Measurements from ENCODE around the gene SORBS2. TPM values are rescaled to one million over a fixed set of nuclear protein-coding genes. Genes with fewer than 3 reads are reported as not detected.

The SORBS2 gene
- total RNA-seq, 4 donors from 2014 or later, result 21.5 to 103 (median 64.8) TPM

DNA sequence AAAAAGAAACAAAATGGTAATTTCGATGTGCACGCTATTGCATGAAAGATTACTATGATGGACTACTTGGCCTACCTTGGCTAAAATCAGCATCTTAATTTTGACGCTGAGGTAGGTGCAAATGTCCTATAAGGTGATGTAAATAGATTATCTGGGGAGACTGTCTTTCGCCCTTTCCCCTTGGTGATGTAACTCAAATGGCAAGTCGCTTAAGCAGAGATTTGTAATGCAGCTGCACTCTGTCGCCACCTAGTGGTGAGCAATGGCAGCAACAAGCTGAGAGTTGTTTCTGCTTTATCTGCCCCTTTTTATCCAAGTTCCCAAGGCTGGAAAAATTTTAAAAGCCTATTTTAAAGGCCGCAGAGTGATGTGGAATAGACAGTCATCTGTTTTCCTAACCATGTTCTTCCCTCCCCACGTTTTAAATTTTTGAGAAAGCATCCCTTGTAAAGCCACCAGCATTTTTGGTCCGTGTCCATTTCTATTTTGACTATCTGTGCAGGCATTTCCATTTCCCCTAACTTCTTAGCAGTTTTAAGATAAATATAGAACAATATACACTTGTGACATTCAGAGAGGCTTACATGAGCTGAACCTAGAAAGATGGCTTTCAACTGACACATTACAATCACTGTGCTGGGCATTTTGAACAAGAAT is 214.3 kb downstream of the SORBS2 start:
- peak; percentile 71 for DNase-seq (ENCODE audit: low spot score)
- peak; percentile 77 for ATAC-seq (ENCODE audit: low FRiP score)
- TF ChIP-seq, protein P1, sequence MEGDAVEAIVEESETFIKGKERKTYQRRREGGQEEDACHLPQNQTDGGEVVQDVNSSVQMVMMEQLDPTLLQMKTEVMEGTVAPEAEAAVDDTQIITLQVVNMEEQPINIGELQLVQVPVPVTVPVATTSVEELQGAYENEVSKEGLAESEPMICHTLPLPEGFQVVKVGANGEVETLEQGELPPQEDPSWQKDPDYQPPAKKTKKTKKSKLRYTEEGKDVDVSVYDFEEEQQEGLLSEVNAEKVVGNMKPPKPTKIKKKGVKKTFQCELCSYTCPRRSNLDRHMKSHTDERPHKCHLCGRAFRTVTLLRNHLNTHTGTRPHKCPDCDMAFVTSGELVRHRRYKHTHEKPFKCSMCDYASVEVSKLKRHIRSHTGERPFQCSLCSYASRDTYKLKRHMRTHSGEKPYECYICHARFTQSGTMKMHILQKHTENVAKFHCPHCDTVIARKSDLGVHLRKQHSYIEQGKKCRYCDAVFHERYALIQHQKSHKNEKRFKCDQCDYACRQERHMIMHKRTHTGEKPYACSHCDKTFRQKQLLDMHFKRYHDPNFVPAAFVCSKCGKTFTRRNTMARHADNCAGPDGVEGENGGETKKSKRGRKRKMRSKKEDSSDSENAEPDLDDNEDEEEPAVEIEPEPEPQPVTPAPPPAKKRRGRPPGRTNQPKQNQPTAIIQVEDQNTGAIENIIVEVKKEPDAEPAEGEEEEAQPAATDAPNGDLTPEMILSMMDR (IDR thresholded peaks at IDR 0.05), result peak in 2 of 3 donors; percentile 78 to 95

DNA sequence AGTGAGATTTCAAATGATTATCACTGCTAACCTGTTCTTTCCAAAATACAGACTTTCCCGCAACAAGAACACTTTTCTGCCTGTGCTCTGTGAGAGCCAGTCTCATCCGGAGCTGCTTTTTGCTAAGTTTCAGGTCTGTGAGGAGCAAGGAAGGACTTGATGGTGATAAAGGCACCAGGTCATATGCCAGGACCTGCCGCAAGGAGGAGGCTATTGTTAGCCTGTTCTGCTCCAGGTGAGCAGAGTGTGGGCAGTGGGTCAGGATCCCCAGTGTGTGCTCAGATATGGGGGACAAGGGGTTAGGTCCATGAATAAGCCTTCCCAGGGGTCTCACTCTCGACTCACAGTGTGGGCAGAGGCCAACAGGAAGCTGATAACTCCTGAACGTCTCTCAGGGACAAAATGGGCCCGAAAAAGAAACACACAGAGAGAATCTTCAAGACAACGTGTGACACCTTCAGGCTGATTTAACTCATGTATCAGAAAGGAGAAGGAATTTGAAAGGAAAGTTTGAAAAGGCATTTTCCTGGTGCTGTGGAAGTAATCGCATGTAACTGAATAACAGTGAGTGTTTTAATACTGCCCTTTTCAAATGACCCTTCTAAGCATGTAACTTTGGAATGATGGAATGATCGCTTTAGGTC is 219.0 kb downstream of the SORBS2 start:
- DNase-seq (ENCODE audit: low spot score) (no peak), ATAC-seq (ENCODE audit: low FRiP score) (no peak)
- TF ChIP-seq, protein P1 (IDR thresholded peaks at IDR 0.05), result no peak

GRCh38 chr4:185592438-185592837 is 219.6 kb downstream of the SORBS2 start:
- TF ChIP-seq, protein P1 (IDR thresholded peaks at IDR 0.05), result no peak
- ATAC-seq (ENCODE audit: low FRiP score) (no peak), DNase-seq (ENCODE audit: low spot score) (no peak)

- ATAC-seq (ENCODE audit: low FRiP score), result peak; percentile 87
- TF ChIP-seq, protein P1 (IDR thresholded peaks at IDR 0.05), result no peak
Measured at GRCh38 chr4:185591679-185592141, 220.3 kb downstream of the SORBS2 start.

DNA sequence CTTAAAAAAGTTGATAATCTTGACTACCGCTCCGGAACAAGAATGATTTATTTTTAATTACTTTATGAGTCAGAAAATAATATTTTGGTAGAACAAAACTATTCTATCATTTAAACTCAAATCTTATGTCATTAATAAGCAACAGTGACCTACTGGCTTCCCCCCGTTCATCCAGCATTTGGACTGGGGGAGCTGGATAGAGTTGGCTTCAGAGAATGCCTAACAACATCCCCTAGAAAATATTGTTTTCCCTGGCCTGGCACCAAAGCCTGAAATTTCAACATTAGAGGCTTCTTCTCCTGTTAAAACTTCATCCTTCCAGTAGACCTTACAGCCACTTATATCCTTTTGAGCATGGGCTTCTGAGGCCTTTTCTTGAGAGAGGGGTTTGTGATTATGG is 221.0 kb downstream of the SORBS2 start:
- ATAC-seq (ENCODE audit: low FRiP score), result peak; percentile 64
- DNase-seq (ENCODE audit: low spot score), result no peak
- TF ChIP-seq, protein P1 (IDR thresholded peaks at IDR 0.05), result no peak

More at GRCh38 chr4:185591679-185592141, 220.3 kb downstream of the SORBS2 start:
- no peak for DNase-seq (ENCODE audit: low spot score)

DNA sequence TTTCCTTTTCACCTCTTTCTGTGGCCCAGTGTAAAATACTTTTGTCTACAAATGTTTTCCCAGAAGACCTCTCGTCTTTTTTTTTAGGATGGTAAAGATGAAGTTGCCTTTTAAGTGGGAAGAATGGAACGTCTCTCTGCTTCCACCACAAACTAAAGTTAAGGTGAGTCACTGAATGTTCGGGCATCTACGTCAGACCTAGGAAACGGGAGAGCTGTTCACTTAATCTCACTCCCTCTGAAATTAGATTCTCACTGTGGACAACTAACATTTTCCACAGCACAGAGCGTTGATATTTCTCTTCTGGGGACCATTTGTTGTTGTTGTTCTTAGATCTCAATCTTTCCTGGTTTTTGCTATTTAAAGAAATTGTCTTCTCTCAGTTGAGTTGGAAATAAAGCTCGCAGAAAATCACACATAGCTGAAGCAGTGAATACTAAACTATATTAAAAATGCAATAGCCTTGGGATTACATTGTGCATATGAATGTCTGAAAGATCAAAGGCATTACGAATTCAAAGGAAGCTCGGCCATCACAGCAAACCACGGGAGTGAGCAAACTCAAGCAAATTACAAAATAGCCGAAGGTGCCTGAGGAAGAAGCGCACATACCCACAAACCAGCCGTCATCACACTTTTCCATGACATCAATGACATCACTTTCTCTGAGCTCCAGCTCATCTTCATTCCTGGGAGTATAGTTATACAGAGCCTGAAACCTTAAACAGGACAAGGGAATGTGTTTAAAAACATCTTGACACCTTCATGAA is 222.7 kb downstream of the SORBS2 start:
- no peak for ATAC-seq (ENCODE audit: low FRiP score)
- TF ChIP-seq, protein P1 (IDR thresholded peaks at IDR 0.05), result no peak

More for the DNA sequence above, 222.7 kb downstream of the SORBS2 start:
- DNase-seq (ENCODE audit: low spot score), result no peak
